ENCODE data around the gene PLXNA2.

The PLXNA2 gene

DNA sequence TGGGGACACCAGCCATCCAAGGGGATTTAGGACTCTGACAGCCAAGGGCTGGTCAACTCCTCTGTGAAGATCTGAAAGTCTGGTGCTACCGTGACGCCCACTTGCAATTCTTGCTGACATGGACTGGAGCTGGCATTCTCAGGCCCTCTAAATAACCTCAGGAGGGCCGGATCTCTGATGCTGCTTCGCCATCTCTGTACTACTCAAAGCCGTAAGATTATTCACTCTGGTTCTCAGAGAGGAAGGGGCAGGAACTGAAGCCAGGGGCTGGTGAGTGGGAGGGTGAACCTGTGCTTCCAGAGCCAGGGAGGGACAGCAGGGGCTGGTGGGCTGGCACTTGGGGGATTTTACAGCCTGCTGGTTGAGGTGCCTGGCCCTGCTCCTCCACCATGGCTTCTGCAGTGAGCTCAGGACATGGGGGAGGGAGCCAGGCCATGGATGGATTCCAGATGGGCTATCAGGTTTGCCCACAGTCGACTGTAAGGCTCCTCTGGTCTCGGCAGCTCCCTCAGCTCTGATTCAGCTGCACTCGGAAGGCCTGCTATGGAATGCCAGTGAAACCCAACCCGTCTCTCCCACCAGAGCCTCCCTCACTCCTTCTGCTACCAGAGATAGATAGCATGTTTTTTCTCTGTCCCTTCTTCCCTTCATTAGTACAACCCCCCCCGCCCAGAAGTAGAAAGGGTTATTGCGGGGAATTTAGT is 84.5 kb downstream of the PLXNA2 start:
- DNase-seq, result no peak

DNA sequence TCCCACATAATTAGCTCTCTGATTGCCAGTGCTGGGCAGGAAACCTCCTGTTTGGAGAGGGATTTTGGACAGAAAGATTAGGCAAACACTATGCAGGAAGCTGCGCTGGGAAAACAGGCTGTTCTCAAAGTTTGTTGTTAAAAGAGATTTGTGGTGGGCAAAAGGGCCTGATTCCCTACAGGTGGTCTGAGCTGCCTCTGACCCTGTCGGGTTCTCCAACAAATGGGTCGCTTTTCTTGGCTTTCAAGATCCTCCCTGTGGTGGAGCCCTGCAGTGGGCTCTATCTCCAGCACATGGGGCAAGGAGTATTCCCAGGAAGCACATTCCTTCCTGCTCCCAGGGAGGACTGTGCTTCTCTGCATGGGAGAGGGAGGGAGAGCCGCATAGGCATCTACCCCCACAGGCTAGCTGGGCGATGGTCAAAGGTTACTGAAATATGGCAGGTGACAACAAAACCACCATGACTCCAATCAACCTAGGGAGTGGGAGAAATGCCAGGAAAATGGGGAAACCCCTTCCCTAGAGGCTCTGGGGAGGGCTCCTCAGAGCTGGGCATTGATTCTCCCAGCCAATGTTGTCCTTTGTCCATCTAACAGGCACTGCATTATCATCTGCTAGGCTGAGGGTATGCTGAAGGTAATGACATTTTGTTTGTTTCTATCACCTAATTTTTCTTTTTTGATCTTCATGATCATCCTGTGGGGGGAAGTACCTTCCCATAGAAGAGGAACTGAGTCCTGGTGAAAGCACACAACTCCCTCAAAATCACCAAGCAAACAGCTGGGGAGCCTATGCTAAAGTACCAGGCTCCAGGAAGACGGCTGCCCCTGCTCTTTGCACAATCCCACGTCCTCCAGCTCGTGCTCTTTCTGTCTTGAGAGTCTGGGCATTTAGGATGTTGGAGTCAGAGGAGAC is 85.3 kb downstream of the PLXNA2 start:
- peak; percentile 28 for DNase-seq

DNA sequence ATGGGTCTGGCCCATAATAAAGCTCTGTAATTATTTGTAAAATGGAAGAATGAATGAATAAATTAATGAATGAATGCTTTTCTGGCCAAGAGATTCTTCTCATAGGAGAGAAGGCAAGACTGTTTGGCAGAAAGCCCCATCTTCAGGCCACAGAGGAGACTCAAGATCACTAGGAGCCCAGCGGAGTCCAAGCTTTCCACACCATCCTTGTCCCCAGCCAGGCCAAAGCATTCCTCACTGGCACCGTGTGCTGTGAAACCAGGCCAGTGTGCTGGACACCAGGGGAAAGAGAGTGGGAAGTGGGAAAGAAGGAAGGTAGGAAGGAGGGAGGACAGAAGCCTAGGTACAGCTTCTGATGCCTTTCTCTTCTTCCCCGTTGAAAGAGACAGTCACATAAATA is 86.4 kb downstream of the PLXNA2 start:
- no peak for DNase-seq

DNA sequence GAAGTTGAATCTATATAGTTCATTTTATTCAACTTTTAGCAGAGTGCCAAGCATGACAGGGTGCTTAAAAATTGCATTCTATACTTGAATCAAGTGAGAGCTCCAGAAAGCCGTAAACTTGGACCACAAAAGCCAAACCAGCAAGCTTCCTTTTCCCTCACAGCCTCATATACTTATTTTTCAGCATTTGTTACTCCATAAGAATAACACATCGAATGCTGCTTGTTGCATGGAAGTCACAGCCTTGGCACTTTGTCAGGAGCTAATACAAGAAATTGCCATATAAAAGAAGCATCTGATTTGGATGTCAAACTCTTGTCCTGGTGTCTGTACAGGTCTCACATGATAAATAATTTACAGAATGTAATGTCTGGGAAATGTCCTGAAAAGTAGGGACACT is 87.4 kb downstream of the PLXNA2 start:
- no peak for DNase-seq

DNA sequence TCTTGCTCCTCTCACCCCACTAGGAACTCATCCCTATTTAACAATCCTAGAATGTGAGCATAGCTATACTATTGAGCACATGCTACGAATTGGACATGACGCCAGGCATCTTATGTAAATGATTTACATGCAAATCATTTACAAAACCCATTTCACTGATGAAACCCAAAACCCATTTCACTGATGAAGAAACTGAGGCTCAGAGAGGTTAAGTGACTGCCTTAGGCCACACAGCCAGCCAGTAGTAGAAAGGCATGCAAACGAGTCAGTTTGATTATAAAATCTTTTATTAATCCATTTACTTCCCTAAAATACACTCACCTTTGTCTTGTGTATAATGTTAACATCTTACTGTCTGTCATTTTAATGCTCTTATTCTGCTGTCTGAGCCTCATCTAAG is 87.9 kb downstream of the PLXNA2 start:
- DNase-seq, result no peak

DNA sequence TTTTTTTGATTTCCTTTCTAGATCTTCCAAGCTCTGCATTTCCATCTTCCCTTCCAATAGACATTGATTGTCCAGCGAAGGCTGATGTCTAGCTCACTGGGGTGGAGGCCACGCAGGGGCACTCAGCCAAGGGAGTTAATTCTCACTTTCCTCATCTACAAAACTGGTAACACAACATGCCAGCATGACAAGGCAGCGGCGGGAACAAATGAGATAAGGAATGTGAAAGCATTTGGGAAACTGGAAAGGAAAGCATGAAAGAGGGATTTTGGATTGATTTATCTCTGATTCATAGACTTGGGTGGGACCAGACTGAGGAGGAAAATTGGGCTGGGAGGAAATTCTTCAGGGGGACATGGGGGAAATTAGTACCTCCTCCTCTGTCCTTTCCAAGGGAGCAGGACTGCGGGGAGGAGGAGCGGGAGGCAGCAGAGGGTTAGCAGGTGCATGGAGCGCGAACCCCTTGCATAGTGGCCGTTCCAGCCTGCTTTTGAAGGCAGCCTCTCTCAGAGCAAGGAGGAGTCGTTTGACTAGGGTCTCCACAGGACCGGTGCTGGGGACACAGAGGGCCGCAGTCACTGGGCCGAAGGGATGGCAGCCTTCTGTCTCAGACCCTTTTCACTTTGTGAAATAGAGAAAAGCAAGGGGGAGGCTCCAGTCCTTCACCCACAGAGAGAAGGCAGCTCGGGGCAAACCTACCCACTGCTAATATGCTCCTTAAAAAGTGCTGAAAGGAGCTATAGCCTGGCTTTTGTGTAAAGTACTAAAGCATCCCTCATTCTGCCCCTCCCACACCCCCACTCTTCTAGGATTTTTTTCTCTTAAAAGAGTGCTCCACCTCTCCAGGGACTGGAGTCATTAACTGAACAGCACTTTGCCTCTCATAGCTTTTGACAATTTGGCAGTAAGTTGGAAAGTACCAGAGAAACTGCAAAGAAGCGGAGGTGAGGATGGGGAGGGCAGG is 89.2 kb downstream of the PLXNA2 start:
- DNase-seq, result no peak

DNA sequence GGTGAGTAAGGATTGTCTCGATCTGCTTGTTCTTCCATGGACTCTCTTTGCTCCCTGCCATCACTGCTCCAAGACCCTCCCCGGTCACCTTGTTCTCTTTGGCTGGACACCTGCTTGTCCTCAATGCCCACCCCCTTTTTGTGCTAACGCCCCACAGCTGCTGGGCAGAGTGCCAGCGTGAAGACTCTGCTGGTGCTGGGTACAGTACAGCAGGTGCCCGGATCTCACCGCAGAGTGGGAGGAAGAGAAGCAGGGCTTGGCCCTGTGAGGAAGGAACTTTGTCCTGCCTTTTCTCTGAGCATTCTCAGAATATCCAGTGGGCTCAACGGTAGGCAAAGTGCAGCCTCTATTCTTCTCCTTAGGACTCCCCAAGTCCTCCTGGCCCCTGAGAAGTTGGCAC is 90.1 kb downstream of the PLXNA2 start:
- DNase-seq, result no peak

DNA sequence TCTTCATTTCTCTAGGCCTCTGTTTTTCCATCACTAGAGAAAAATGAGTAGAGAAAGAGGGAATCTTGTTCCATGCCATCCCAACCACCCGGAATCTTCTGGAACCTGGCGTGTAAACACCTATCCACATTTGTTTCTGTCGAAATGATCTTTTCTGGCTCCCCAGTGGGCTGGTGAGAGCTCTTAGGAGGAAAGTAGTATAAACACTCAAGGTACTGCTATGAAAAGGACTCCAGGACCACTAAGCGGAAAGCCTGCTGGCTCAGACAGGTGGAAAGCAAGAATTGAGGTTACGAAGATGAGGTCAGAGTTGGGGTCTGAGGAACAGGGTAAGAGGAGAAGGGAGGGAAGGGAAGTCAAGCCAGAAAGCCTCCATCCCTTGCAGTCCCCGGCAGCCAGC is 90.8 kb downstream of the PLXNA2 start:
- no peak for DNase-seq

DNA sequence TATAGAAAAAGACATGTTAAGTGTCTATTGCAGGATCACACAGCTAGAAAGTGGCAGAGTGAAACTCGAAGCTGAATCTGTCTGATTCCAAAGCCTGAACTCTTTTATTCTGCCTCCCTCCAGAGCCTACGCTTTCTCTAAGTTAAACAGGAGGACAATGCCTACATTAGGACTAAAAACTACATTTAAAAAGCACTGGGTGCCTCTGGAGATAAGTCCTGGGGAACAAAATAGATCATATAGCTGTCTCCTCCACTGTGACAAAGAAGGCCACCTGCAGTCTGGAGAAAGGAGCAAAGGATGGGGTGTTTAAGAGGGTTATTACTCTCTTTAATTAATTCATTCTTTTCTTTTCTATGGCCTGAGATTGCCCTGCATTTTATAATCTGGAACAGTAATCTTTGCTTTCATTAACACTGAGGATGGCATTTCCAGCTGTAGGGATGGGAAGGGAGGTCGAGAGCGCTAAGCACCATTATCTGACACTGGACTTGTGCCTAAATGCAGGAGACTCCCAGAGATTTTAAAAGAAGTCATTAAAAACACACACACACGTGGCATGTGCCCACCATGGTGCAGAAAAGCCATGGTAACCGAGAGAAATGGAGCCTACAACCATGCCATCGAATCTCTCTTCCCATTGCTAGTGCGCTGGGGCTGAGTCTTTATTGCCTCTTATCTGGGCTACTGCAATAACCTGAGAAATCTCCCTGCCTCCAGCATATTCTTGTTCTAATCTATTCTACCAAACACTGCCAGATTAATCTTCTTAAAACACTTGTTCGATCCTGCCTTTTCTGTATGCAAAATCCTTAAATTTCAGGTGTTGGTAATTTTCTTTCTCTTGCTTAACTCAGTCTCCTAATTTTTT is 92.2 kb downstream of the PLXNA2 start:
- no peak for DNase-seq

DNA sequence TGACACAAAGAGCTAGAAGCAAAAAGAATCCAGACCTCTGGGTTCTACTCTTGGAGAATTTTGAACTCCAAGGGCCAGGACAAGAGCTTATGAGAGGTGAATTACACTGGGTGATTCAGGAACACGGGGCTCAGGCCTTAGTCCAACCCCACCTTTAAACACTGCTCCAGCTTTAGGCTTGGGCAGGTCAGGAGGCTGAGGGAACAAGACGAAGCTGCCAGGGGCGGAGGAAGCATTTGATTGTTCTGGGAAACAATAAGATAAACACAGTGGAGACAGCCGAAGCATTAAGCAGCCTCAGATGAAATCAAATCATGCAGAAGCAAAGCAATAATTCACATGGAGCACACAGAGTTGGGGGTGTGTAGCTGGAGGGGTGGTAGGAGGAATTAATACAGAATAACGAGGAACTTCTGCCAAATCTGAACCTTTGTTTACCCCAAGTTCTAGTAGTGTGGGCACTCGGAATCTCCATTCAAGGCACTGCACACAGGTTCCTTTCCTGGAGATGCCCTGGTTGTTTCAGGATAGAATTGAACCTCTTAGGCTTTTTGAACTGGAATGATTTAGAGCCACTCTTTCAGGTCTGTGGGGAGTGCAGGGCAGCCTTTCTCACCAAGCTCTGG is 93.2 kb downstream of the PLXNA2 start:
- no peak for DNase-seq

DNA sequence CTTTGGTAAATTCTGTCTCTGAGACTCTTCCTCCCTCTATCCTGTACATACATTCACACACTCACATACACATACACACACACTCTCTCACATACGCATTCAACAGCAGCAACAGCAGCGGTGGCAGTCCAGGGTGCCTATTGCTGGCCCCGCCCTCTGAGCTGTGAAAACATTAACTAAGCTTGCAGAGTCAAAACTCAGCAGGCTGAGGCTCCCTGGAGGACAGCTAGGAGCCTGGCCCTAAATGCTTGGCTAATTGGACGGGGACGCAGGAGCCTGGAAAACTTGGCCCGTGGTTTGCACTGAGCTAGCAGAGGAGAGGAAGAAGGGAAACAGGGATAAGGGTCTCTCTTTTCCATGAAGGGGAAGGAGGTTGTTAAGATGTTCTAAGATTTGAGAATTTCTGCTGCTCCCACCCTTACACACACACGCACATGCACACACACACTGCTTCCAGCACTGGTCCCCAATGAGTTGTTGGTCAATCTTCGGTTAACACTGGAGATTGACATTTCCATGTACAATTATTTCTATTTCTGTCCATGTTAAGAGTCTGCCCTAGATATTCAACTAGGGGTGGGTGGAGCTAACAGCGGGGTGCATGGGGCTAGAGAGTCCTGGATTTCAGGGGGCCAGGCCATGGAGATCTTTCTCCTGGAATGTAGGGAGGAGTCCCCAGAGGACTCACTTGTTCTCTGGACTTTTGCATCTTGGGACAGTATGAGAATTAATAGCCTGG is 94.2 kb downstream of the PLXNA2 start:
- no peak for DNase-seq

DNA sequence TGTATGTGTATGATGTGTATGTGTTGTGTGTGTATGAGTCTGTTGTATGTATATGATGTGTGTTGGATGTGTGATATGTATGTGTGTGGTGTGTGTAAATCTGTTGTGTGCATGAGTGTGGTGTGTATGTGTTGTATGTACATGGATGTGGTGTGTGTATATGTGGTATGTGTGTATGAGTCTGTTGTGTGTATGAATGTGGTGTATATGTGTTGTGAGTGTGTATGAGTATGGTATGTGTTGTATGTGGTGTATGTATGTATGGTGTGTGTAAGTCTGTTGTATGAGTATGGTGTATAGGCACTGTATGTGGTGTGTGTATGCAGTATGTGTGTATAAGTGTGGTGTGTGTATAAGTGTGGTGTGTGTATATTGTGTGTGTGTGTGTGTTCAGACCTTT is 95.0 kb downstream of the PLXNA2 start:
- no peak for DNase-seq

DNA sequence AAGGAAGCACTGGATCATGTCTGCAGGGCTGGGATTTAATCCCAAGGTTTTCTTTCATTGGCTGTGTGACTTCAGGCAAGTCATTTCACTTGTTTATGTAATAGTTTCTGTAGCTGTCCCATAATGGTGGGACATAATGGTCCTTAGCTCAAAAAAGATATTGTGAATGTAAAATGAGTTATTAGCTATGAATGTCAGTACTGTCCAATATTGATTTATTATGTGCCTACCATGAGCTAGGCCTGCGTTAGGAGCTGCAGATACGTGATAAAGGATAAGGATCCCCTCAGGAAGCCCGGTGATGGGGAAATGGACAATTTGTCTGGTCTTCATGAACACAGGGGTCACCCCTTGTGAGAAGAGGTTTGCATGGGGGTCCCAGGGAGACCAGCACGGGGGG is 95.8 kb downstream of the PLXNA2 start:
- DNase-seq, result no peak

DNA sequence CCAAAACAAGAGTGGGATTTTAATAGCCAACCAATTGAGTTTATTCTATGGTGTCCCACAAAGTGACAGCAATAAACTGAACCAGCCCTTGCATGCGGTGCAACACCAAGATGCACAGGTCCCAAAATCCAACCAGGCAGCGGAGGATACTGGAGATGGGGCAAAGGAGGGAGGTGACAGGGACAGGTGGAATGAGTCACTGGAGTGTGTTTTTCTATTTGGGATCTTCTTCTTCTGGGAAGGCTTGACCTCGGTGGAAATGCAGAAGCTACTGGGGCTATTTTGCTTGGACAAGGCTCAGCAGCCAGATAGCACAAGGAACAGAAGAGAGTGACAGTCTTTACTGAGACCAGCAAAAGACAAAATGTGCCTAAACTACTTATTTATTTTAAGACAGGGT is 97.5 kb downstream of the PLXNA2 start:
- DNase-seq, result no peak

DNA sequence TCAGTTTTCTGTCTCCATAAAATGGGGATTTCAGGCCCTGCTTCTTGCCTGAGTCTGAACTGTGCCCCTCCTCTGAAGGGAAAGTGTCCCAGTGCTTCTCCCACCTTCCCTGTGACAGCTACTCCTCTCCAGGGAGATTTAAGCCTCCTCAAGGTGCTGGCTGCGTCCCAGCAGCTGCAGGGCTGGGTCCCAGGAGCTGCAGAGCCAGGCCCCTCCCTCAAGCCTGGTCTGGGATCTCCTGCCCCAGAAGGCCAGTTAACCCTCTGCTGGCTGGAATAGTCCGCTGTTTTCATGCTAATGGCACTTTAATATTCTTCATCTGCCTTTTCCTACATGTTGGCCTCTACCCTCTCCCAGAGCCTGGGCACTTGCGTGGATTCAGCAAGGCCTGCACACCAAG is 99.0 kb downstream of the PLXNA2 start:
- DNase-seq, result no peak

DNA sequence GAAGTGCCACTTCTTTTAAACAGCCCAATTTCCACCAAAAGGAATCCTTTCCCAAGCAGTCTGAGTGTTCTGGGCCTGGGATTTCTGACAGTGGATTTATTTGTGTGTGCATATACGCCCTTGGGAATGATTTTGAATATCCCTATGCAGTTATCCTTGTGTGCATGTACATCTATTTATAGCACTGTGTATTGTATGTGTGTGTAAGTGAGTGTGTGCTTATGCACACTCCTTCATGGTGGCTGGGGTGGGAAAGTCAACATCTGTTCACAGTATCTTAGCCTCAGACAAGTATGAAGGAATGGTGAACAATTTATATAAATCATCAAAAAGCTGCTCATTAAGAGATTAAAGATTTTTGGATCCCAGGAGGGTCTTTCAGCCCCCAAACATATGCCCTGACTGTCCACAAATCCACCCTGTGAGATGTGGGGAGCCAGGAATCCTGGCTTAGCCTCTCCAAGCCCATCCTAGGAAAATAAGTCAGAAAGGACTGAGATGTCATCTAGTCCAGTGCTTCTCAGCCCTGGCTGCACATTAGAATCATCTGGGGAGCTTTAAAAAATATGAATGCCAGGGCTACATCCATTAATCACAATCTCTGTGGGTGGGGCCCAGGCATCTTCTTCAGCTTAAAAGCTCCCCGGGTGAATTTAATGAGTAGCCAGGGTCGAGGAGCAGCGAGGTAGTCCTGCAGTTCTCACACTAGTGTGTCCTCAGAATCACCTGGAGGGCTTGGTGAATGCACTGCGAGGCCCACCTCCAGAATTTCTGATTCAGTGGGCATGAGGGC is 101.4 kb downstream of the PLXNA2 start:
- no peak for DNase-seq

DNA sequence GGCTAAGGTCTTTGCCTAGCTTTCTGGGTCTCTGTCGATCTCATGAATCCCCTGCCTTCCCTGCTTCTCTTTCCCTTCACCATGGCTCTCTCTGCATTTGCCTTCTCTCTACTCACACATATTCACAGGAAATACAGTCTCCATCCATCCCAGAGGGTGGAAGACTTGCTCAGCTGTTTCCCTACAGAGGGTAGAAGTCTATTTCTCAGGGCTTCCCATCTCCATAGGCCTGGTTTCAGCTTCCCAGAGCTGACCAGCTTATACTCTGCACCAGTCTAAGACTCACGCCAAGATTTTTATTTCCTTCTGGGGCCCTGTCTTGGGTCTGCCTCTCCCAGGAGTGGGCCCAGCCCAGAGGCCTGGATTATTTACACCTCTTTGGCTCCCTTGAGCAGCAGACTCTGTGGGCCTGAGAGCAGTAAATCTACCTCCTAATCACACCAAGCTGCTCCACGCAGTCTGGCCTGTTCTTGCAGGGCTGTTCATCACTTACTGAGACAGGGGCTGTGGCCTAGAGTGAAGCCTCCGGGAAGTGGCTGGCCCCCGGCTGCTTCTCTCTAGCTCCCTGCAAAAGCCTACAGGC is 102.5 kb downstream of the PLXNA2 start:
- no peak for DNase-seq

DNA sequence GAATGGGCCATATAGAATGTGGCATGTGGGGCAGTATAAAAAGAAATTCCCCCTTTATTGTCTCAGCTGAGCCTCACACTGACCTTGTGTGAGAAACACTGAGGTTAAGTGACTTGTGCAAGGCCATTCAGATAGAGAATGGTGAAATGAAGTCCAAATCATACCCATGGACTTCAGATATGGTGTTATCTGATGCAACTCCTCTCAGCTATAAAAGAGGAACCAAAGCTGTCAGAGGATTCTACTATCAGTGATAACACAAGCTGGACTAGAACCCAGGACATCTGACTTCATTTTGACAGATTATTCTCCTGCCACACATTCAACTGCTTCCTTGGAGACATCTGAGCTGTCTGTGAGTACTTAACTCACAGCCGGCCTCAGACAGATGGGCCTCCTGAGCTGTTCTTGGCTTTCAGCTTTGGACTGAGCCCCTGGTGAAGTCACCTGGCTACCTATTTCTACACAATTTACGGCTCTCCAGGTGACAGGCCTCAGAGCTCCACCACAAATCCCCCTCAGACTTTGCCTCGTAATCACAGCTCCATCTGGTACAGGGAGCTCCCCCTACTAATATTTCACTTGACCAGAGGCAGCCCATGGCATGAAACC is 104.6 kb downstream of the PLXNA2 start:
- peak; percentile 46 for DNase-seq

DNA sequence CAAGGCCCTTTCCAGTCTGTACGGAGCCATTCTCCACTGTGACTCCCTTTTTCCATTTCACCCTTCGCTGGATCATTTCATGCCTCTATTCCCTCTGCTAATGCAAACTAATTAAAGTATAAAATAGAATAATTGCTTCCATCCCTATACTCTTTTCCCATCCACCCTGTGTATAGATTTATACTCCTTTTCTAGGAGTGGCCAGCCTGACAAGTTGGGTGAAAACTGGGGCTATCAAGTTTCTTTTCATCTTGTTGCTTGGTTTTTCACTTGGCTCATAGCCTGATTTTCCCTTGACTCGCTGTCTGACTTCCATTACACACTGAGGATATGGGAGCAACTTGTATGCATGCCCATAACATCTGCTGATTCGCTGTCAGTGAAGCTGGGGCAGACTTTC is 107.0 kb downstream of the PLXNA2 start:
- DNase-seq, result no peak
